K562 (cell line): ENCODE measurements around the gene COX6A1. TPM values are rescaled to one million over a fixed set of nuclear protein-coding genes. Genes with fewer than 3 reads are reported as not detected.

Experiments
- DDX20 ChIP-seq: fragments of 450-650 bp; IDR thresholded peaks from 2 replicates; pipeline ENCODE4 v1.6.1; 2016; ENCODE audit warnings: missing genetic modification characterization, low read depth, mild to moderate bottlenecking, missing compliant biosample characterization, moderate library complexity
- ETV1 ChIP-seq: fragments of 450-650 bp; conservative IDR thresholded peaks from 2 replicates; pipeline ENCODE4 v1.6.1; 2016; ENCODE audit warnings: missing genetic modification characterization, control low read depth, low read depth, missing compliant biosample characterization
- HNRNPH1 ChIP-seq: fragments of 200-400 bp; formaldehyde crosslinking; optimal IDR thresholded peaks from 2 replicates; pipeline ENCODE3; 2017; ENCODE audit warnings: low read depth, mild to moderate bottlenecking, low read length, moderate library complexity
- KLF6 ChIP-seq: fragments of 250-450 bp; sonication (Bioruptor Pico); IDR thresholded peaks from 2 replicates; pipeline ENCODE4 v1.4.0; 2020; ENCODE audit warnings: mild to moderate bottlenecking, moderate library complexity, borderline replicate concordance
- NCOA6 ChIP-seq: fragments of 450-650 bp; IDR thresholded peaks from 2 replicates; pipeline ENCODE4 v1.6.1; 2017; ENCODE audit warnings: mild to moderate bottlenecking
- PHF8 ChIP-seq: fragments of 200-600 bp; sonication (generic); IDR thresholded peaks from 2 replicates; pipeline ENCODE4 v1.6.1; 2012; ENCODE audit warnings: mixed run types, mild to moderate bottlenecking, inconsistent platforms, low read length, moderate library complexity, borderline replicate concordance
- PHTF2 ChIP-seq: fragments of 250-450 bp; sonication (Bioruptor Pico); IDR thresholded peaks from 2 replicates; pipeline ENCODE4 v1.5.0; 2021; ENCODE audit warnings: mild to moderate bottlenecking
- POLR2A ChIP-seq: fragments of 450-650 bp; conservative IDR thresholded peaks from 2 replicates; pipeline ENCODE4 v1.6.1; 2016
- RAD21 ChIP-seq, 2 experiments: fragments of 250-450 bp in 1 of 2; fragments of 450-650 bp in 1 of 2; sonication (Bioruptor Pico) in 1 of 2; formaldehyde crosslinking in 1 of 2; IDR thresholded peaks in 1 of 2; conservative IDR thresholded peaks in 1 of 2; 2 replicates each; pipeline versions ENCODE4 v1.4.0 to v1.8.0; 2020 to 2022; ENCODE audit warnings: mild to moderate bottlenecking in 2 of 2, moderate library complexity in 1 of 2
- SETDB1 ChIP-seq: IDR thresholded peaks from one replicate; pipeline ENCODE4 v1.6.1; 2012; ENCODE audit warnings: low read length, control low read depth, inconsistent platforms
- TRIM28 ChIP-seq: fragments of 450-650 bp; IDR thresholded peaks from 2 replicates; pipeline ENCODE4 v1.6.1; 2017
- XRCC3 ChIP-seq: fragments of 450-650 bp; IDR thresholded peaks from 2 replicates; pipeline ENCODE4 v1.6.1; 2017; ENCODE audit warnings: mild to moderate bottlenecking, moderate library complexity
- ZNF780A ChIP-seq: fragments of 250-450 bp; sonication (Bioruptor Pico); IDR thresholded peaks from 2 replicates; pipeline ENCODE4 v1.5.0; 2021; ENCODE audit warnings: mild to moderate bottlenecking
- polyA plus RNA-seq, 8 experiments: library from polyadenylated mRNA; depleted of rRNA in 4 of 8; stranded (reverse) in 5 of 8; unstranded in 3 of 8; fragments of >200 nt; fragmentation: Nextera tagmentation in 2 of 8; fragmentation: Illumina TruSeq in 1 of 8; extraction: Ambion mirVana in 2 of 8; extraction: Trizol in 1 of 8; gene quantifications; 2 replicates each; pipeline versions ENCODE4 v1.2.1 to v1.2.3, GENCODE V29; 2011 to 2014; ENCODE audit warnings: inconsistent platforms in 1 of 8, missing spikeins in 1 of 8
- total RNA-seq, 7 experiments: library from RNA; depleted of rRNA in 6 of 7; stranded (reverse); fragments of >200 nt in 6 of 7; fragmentation: Illumina TruSeq in 2 of 7; extraction: Trizol in 2 of 7; gene quantifications; 2 replicates each; pipeline versions ENCODE4 v1.2.1 to v1.2.3, GENCODE V29; 2011 to 2021; ENCODE audit warnings: low replicate concordance in 1 of 7
- TF ChIP-seq, protein P1 (sequence below): sonication (generic); formaldehyde crosslinking; IDR thresholded peaks from 2 replicates; pipeline ENCODE4 v1.8.0; 2023; ENCODE audit warnings: missing genetic modification reagents, mild to moderate bottlenecking, borderline replicate concordance
- TF ChIP-seq, protein P2 (sequence below): IDR thresholded peaks from 2 replicates; pipeline ENCODE4 v1.6.1; 2014; ENCODE audit warnings: antibody characterized with exemption
- TF ChIP-seq, protein P3 (sequence below): sonication (generic); formaldehyde crosslinking; IDR thresholded peaks from 2 replicates; pipeline ENCODE4 v1.8.1; 2023; ENCODE audit warnings: missing genetic modification reagents, mild to moderate bottlenecking, borderline replicate concordance

The COX6A1 gene
- total and polyA plus RNA-seq, 9 of the 15 experiments (the other 6 are each of a cell fraction or from before 2014, with no cell fraction given): 414 to 4,142 (median 931) TPM

DNA sequence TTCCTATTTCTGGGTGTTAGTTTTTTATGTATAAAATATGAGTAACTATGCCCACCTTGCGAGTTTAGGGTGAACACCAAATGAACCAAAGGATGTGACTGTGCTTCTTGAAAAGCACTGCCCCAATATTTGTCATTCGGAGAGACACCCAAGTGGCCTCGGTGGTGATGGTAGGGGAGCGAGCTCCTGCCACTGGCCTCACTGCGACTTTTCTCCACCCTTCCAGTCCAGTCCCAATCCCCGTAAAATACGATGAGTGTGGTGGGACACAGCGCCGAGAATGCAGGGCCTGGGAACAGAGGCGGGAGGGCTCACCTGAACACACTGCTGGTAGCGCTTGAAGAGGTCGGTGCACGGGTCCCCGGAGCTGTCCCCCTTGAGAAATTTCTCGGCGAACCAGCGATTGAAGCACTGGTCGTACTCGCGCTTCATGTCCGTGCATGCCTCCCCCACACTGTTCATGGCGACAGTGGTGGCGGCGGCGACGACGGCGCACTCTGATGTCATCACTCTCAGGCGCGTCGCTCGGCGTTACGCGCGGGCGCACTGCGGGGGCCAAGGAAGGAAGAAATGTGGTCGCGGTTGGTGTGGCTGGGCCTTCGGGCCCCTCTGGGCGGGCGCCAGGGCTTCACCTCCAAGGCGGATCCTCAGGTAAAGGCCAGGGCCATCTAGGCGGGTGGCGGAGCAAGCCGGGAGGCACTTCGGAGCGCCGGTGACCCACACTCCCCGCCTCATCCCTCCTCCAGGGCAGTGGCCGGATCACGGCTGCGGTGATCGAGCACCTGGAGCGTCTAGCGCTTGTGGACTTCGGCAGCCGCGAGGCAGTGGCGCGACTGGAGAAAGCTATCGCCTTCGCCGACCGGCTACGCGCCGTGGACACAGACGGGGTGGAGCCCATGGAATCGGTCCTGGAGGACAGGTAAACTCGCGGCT, 8.3 kb downstream of the COX6A1 start, which contains the start of the genes GATC and TRIAP1 (continued):
- TF ChIP-seq ETV1 (tag) (no peak), DDX20 (tag) (no peak), NCOA6 (no peak), HNRNPH1 (no peak), RAD21 (CRISPR knock-in tag; conservative IDR thresholded peaks at IDR 0.05 in 1 of 2, IDR thresholded peaks at IDR 0.05 in 1 of 2) (0 out of 4 replicates have a peak, but pooled peaks of 1 of the 2 experiments have one; percentile 5), TRIM28 (no peak), PHF8 (peak; percentile 95), XRCC3 (no peak), SETDB1 (no peak), KLF6 (CRISPR knock-in tag) (no peak), PHTF2 (CRISPR knock-in tag) (no peak), POLR2A (peak; percentile 94), ZNF780A (CRISPR knock-in tag) (no peak)
- TF ChIP-seq, protein P1, sequence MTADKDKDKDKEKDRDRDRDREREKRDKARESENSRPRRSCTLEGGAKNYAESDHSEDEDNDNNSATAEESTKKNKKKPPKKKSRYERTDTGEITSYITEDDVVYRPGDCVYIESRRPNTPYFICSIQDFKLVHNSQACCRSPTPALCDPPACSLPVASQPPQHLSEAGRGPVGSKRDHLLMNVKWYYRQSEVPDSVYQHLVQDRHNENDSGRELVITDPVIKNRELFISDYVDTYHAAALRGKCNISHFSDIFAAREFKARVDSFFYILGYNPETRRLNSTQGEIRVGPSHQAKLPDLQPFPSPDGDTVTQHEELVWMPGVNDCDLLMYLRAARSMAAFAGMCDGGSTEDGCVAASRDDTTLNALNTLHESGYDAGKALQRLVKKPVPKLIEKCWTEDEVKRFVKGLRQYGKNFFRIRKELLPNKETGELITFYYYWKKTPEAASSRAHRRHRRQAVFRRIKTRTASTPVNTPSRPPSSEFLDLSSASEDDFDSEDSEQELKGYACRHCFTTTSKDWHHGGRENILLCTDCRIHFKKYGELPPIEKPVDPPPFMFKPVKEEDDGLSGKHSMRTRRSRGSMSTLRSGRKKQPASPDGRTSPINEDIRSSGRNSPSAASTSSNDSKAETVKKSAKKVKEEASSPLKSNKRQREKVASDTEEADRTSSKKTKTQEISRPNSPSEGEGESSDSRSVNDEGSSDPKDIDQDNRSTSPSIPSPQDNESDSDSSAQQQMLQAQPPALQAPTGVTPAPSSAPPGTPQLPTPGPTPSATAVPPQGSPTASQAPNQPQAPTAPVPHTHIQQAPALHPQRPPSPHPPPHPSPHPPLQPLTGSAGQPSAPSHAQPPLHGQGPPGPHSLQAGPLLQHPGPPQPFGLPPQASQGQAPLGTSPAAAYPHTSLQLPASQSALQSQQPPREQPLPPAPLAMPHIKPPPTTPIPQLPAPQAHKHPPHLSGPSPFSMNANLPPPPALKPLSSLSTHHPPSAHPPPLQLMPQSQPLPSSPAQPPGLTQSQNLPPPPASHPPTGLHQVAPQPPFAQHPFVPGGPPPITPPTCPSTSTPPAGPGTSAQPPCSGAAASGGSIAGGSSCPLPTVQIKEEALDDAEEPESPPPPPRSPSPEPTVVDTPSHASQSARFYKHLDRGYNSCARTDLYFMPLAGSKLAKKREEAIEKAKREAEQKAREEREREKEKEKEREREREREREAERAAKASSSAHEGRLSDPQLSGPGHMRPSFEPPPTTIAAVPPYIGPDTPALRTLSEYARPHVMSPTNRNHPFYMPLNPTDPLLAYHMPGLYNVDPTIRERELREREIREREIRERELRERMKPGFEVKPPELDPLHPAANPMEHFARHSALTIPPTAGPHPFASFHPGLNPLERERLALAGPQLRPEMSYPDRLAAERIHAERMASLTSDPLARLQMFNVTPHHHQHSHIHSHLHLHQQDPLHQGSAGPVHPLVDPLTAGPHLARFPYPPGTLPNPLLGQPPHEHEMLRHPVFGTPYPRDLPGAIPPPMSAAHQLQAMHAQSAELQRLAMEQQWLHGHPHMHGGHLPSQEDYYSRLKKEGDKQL (CRISPR knock-in tag): no peak
- TF ChIP-seq, protein P2, sequence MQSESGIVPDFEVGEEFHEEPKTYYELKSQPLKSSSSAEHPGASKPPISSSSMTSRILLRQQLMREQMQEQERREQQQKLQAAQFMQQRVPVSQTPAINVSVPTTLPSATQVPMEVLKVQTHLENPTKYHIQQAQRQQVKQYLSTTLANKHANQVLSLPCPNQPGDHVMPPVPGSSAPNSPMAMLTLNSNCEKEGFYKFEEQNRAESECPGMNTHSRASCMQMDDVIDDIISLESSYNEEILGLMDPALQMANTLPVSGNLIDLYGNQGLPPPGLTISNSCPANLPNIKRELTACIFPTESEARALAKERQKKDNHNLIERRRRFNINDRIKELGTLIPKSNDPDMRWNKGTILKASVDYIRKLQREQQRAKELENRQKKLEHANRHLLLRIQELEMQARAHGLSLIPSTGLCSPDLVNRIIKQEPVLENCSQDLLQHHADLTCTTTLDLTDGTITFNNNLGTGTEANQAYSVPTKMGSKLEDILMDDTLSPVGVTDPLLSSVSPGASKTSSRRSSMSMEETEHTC: 0 out of 2 replicates have a peak, but pooled peaks have one; percentile 40
- TF ChIP-seq, protein P3, sequence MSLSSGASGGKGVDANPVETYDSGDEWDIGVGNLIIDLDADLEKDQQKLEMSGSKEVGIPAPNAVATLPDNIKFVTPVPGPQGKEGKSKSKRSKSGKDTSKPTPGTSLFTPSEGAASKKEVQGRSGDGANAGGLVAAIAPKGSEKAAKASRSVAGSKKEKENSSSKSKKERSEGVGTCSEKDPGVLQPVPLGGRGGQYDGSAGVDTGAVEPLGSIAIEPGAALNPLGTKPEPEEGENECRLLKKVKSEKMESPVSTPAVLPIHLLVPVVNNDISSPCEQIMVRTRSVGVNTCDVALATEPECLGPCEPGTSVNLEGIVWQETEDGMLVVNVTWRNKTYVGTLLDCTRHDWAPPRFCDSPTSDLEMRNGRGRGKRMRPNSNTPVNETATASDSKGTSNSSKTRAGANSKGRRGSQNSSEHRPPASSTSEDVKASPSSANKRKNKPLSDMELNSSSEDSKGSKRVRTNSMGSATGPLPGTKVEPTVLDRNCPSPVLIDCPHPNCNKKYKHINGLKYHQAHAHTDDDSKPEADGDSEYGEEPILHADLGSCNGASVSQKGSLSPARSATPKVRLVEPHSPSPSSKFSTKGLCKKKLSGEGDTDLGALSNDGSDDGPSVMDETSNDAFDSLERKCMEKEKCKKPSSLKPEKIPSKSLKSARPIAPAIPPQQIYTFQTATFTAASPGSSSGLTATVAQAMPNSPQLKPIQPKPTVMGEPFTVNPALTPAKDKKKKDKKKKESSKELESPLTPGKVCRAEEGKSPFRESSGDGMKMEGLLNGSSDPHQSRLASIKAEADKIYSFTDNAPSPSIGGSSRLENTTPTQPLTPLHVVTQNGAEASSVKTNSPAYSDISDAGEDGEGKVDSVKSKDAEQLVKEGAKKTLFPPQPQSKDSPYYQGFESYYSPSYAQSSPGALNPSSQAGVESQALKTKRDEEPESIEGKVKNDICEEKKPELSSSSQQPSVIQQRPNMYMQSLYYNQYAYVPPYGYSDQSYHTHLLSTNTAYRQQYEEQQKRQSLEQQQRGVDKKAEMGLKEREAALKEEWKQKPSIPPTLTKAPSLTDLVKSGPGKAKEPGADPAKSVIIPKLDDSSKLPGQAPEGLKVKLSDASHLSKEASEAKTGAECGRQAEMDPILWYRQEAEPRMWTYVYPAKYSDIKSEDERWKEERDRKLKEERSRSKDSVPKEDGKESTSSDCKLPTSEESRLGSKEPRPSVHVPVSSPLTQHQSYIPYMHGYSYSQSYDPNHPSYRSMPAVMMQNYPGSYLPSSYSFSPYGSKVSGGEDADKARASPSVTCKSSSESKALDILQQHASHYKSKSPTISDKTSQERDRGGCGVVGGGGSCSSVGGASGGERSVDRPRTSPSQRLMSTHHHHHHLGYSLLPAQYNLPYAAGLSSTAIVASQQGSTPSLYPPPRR: peak; percentile 84; the same call in 1 of the 2 replicates
